IPS-NIHi11 (cell line): Measurements from ENCODE around the gene INHBB.
"Not testable (repeated sequence)": the region's sequence is repeated elsewhere in the genome, so short reads cannot be mapped to it uniquely, and the experiment has no call there.

ENCODE experiments used
- DNase-seq: peaks from one replicate; pipeline ENCODE4 v3.0.0; 2012; ENCODE audit warnings: mixed read lengths, low spot score

INHBB gene

DNA sequence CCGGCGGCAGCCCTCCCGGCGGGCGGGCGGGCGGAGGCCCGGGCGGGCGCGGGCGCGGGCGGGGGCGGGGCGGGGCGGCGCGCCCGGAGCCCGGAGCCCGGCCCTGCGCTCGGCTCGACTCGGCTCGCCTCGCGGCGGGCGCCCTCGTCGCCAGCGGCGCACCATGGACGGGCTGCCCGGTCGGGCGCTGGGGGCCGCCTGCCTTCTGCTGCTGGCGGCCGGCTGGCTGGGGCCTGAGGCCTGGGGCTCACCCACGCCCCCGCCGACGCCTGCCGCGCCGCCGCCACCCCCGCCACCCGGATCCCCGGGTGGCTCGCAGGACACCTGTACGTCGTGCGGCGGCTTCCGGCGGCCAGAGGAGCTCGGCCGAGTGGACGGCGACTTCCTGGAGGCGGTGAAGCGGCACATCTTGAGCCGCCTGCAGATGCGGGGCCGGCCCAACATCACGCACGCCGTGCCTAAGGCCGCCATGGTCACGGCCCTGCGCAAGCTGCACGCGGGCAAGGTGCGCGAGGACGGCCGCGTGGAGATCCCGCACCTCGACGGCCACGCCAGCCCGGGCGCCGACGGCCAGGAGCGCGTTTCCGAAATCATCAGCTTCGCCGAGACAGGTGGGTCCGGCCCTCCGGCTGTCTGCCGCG lies at the start of gene INHBB:
TSS of gene INHBB (plus strand) at position 111 of the 641 bp plus-strand sequence. CDS start at position 164, 53 bp downstream.
- peak; percentile 64 for DNase-seq

- no peak for DNase-seq
Measured at GRCh38 chr2:120298173-120298835, 47.6 kb upstream of the INHBB start.

GRCh38 chr2:120299004-120299403 lies 46.9 kb upstream of the INHBB start:
- DNase-seq = no peak

DNA sequence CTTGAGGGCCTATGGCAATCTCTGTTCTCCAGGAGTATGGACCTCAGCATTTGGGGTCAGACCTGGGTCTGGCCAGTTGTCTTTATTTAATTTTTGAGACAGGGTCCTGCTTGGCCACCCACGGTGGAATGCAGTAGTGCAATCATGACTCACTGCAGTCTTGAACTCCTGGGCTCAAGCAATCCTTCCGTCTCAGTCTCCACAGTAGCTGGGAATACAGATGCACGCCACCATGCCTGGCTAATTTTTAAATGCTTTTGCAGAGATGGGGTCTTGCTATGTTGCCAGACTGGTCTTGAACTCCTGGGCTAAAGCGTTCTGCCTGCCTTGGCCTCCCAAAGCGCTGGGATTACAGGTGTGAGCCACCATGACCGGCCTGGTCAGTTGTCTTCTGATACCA lies 46.4 kb upstream of the INHBB start:
- DNase-seq = no peak

DNA sequence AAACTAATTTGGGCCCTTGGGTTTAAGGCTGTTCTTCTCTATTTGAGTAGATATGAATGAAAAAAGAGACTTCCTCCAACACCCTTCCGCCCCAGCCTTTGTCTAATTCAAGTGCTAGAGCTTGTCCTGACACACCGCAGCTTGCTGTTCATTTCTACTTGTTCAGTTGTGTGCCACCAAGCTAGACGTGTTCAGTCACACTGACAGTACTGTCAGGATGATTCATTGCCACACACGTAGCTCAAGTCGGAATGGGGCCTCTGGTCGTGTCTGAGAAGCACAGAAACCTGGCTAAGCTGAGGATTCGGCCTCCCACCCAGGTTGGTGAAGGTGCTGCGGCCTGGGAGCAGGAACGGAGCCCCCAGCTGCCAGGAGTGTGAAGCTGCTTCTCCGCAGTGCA lies 45.6 kb upstream of the INHBB start:
- DNase-seq = no peak

- no peak for DNase-seq
Measured at GRCh38 chr2:120301284-120301683, 44.7 kb upstream of the INHBB start.

GRCh38 chr2:120302301-120302700 lies 43.6 kb upstream of the INHBB start:
- no peak for DNase-seq

- no peak for DNase-seq
Measured at GRCh38 chr2:120303177-120303576, 42.8 kb upstream of the INHBB start.

- no peak for DNase-seq
Measured at GRCh38 chr2:120305296-120305695, 40.6 kb upstream of the INHBB start.

DNA sequence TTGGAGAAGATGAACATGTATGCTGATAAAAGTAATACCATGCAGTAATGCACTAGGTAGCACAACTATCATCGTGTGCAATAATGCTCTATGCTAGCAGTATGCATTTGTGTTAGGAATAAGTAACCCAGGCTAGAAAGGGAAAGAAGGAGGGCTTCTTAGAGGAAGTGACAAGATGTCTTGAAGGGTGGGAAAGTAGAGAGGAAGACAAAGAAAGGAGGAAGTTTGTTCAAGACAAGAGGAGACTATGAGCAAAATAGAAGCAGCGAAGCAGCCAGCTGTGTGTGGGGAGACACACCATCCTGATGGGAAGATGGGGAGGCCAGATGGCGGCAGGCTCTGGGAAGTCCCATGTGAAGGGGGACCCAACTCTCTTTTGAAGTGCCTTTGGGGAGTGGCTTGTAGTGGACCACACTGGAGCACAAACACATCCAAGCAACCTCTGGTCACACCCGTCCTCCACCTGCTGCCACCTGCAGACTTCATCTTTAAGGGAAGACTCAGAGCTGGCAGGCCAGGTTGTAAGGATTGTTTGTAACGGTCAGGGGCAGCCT lies 39.9 kb upstream of the INHBB start:
- DNase-seq = no peak

- DNase-seq = no peak
Measured at GRCh38 chr2:120307482-120307881, 38.5 kb upstream of the INHBB start.

DNA sequence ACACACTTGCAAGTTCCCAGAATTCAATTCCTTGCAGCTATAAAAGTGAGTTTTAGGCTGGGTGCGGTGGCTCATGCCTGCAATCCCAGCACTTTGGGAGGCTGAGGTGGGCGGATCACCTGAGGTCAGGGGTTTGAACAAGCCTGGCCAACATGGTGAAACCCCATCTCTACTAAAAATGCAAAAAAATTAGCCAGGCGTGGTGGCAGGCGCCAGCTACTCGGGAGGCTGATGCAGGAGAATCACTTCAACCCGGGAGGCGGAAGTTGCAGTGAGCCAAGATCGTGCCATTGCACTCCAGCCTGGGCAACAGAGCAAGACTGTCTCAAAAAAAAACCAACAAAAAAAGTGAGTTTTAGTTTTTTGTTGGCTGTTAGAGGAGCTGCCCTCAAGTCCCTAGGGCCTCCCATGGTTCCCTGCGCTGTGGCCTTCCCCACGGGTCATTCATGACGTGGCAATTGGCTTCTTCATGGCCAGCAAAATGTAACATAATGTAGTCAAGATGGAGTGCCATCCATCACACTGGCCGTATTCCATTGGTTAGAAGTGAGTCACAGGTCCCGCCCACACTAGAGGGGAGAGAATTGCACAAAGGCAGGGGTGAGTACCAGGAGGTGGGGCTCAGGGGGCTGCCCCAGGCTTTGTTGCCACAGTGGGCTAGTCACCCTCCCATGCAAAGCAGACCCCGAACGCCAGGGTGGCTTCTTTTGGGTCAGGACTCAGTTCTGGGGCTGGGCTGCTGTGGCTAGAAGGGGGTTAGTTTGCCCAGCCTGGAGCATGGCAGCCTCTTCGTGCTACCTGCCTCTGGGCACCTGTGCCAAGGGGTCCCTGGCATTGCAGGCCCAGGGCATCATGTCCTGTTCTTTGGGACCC lies 37.7 kb upstream of the INHBB start:
- no peak for DNase-seq

- DNase-seq = no peak
Measured at GRCh38 chr2:120310136-120310535, 35.8 kb upstream of the INHBB start.

GRCh38 chr2:120310841-120311240 lies 35.1 kb upstream of the INHBB start:
- not testable (repeated sequence) for DNase-seq

DNA sequence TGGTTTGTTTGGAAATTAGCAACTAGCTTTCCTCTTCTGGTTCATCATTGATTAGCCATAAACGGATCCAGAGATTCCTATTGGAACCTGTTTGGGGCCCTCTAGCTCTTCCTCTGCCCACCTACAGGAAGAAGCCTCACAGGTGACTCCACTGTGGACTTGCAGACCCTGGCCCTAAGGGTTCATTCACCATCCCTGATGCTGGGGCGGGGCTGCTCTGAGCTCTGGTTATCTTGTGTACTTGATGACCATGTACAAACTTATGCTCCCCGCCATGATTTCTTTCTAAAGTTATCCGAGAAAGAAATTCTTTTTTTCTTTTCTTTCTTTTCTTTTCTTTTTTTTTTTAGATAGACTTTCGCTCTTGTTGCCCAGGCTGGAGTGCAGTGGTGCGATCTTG lies 33.9 kb upstream of the INHBB start:
- no peak for DNase-seq

- DNase-seq = peak; percentile 75
Measured at GRCh38 chr2:120312860-120313694, 32.9 kb upstream of the INHBB start.

- no peak for DNase-seq
Measured at GRCh38 chr2:120313695-120314615, 32.0 kb upstream of the INHBB start.

DNA sequence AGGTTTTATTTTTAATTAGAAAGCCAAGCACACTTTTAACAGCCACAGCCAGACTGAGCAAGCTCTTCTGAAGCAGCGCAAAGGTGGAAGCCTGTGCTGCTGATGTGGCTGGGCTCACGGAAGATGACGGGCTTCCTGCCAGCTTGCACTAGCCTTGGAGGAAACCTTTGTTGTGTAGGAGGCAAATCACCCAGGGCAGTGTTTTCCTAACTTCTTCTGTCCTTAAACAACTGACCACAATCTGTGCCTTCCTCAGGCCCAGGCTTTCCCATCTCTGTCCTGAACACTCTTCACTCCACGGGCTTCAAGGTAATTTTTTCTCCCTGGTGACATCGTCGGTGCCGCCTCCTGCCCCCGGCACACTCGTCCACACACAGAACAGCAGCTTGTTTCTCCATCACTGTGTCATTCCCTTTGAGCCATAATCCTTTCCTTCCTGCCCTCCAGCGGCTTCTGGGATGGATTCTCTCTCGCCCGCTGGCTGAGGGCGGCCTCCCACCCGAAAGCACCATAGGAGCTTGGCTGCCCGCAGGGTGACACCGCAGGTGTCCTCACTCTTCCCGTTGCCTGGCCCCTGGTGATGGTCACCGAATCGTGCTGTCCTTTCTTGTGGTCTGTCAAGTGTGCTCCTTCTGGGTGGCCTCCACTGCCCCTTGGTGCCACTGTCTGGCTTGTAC lies 31.1 kb upstream of the INHBB start:
- no peak for DNase-seq

DNA sequence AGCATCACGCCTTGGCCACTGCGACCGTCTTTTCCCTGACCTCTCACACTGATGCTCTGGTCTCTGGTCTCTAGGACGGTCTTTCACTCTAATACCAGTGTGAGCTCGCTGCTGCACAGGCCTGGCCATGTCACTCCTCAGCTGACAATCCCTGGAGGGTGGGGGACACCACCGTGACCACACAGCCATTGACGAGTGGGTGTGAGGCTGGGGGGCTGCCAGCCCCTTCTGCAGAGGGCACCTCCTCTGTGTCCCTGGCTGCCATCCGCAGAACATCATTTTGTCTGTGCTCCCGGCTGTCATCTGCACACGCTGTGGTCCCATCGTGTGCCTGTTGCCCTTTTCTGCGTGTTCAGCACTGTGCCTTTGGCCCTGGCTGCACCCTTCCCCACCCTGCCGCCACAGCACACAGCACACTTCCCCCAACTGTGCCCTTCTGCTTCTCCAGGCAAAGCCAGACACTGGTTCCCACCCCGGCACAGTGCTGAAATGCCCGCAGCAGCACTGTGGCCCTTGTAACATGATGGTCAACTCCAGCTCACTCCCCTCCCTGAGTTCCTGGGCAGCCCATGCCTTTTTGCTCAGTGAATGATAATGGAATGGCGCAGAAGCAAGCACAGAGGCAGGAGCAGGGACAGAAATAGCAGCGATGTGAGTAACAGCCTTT lies 30.4 kb upstream of the INHBB start:
- DNase-seq = no peak
